ENCODE measurements around the gene AFG1L.
"Not testable (repeated sequence)": the region's sequence is repeated elsewhere in the genome, so short reads cannot be mapped to it uniquely, and the experiment has no call there.

Gene AFG1L

DNA sequence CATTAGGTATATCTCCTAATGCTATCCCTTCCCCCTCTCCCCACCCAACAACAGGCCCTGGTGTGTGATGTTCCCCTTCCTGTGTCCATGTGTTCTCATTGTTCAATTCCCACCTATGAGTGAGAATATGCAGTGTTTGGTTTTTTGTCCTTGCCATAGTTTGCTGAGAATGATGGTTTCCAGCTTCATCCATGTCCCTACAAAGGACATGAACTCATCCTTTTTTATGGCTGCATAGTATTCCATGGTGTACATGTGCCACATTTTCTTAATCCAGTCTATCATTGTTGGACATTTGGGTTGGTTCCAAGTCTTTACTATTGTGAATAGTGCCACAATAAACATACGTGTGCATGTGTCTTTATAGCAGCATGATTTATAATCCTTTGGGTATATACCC lies 154.9 kb downstream of the AFG1L start:
- not testable (repeated sequence) for DNase-seq (ENCODE audit: extremely low read depth in 1 of 2, low read depth in 1 of 2)

DNA sequence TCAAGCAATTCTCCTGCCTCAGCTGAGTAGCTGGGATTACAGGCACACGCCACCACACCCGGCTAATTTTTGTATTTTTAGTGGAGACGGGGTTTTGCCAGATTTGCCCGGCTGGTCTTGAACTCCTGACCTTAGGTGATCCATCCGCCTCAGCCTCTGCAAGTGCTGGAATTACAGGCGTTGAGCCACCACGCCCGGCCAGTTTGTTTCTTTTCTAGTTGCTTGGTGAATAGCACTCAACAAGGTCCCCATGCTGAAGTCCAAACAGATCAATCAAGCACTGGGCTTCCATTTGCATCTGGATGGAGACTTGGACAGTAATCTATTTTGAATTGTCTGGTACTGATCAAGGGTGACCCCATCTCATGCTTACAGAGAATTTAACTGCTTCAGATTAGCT lies 157.0 kb downstream of the AFG1L start:
- DNase-seq (ENCODE audit: extremely low read depth in 1 of 2, low read depth in 1 of 2) = no peak

DNA sequence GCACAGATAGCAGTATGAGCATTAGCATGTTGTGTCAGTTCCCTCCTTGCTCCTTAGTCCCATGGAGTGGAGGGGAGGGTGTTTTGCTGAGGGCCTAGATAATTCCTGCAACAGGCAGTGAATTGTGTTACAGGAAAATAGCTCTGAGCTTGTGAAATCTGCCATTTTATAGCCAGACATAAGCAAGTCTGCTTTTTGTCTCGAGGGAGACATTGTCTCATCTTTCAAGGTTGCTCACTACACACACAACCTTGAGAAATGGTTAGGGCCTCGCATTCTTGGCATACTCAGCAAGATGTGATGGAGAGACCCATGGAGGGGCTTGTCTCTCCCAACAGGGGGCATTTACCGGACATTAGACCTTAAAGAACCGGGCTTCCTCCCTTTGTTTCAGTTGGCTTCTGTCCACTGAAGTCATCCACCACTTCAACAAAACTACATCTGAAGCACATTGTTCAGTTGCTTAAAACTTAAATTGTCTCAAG lies 157.9 kb downstream of the AFG1L start:
- DNase-seq (ENCODE audit: extremely low read depth in 1 of 2, low read depth in 1 of 2) = no peak

DNA sequence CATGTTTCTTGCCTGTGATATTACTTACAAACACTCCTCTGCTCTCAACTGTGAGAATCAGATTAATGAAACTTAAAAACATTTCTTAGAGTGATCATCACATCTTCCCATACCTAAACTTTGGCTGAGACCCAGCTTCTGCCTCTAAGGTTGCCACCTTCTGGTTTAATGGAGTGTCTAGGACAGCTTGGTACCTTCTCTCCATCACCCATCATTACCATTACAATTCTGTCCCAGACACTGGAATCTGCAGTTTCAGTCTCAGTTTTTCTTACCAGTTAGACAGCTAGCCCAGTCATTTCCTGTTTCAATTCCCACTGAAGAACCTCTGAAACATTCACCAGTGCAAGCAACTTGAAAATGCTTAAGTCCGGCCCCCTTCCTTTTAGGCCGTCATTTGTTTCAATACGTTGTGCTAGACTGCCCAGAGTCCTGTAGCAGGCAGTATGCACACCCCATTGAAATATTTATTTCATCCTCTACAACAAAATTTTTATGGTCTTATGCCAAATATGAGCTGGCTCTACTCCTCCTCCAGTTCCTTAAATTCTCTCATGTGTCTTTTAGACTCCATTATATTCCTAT lies 158.8 kb downstream of the AFG1L start:
- DNase-seq (ENCODE audit: extremely low read depth in 1 of 2, low read depth in 1 of 2) = no peak

DNA sequence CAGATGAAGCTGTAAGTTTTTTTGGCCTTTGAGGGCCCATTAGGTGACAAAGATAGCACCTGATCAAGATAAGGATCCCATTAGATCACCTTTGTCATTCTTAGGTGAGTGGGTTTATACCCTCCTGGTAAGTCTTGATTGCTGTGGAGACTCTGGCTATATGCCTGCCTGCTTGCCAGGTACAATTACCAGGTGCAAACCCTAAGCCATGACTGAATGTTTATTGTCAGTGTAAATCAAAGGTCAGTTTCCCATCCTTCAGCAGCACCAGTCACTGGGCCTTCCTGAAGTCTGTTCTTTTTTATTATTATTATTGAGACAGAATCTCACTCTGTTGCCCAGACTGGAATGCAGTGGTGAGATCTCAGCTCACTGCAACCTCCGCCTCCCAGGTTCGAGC lies 159.5 kb downstream of the AFG1L start:
- no peak for DNase-seq (ENCODE audit: extremely low read depth in 1 of 2, low read depth in 1 of 2)

DNA sequence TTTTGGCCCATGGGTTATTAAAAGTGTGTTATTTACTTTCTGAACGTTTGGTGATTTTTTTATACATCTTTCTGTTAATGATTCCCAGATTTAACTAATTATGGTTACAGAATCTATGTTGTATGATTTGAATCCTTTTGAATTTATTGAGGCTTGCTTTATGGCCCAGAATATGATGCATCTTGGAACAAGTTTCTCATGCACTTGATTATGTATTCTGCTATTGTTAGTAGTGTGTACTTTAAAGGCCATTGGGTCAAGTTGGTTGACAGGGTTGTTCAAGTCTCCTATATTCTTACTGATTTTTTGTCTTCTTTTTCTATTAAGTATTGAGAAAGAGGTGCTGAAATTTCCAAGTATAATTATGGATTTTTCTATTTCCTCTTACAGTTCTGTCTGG lies 160.8 kb downstream of the AFG1L start:
- DNase-seq (ENCODE audit: extremely low read depth in 1 of 2, low read depth in 1 of 2) = no peak

DNA sequence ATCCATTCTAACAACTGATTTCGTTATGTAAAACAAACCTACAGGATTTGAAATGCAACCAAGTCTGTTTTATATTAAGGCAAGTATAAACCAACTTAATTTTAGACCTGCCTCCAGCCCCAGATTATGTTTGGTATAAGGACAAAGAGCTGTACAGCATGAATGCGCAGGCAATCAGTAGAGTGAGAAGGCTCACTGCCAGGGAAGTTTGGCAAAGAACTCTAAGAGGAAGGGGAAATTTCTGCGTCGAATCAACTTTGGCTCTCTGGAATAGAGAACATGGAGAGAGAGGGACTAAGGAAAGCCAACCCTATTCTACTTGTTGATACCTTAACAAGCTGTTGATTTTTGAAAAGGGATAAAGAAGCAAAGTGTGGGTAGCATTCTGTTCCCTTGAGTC lies 168.9 kb downstream of the AFG1L start:
- DNase-seq (ENCODE audit: extremely low read depth in 1 of 2, low read depth in 1 of 2) = no peak

DNA sequence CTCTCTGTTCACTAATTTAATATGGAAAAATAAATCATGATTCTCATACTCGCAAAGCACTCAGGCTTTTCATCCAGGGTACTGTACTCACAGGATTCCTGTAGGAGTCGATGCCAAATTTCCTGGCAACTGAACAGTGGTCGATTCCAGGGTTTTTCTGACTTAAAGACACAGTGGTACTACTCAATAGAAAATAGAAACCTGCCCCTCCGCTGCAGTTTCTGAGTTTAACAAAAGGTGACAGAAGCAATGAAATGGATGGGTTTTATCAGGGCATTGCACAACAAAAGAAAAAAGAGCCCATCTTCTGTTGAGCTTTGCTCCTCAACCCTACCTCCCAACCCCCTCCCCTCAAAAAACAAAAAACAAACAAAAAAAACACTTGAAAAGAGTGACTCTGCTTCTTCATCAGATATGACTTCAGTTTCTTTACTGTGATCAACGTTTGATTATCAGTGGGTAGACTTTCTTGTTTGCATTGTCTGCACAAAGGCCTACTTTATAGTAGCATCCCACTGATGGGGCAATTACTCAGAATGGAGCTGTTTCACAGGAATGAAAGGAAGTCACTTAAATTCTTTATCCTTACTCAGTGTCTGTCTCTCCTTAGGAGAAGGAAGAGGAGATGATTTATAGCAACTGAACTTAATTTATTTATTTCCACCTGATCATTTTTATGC lies 169.7 kb downstream of the AFG1L start:
- DNase-seq (ENCODE audit: extremely low read depth in 1 of 2, low read depth in 1 of 2) = no peak

DNA sequence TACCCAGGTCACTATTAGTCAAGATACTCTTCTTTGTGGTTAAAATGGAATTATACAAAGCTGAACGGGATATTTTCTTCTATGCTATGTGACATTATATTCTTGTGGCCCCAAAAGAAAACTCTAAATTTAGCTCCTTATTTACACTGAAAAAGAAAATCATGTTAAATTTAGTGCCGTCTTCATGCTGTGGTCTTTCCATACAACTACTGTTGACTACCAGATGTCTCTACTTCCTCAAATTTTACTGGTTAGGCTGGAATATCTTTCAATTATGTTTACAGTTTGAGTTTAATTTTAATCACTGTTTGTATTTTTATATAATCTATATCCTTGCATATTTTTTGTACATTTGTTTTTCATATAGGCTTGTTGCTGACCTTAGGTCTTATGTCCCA lies 170.2 kb downstream of the AFG1L start:
- DNase-seq (ENCODE audit: extremely low read depth in 1 of 2, low read depth in 1 of 2) = no peak

DNA sequence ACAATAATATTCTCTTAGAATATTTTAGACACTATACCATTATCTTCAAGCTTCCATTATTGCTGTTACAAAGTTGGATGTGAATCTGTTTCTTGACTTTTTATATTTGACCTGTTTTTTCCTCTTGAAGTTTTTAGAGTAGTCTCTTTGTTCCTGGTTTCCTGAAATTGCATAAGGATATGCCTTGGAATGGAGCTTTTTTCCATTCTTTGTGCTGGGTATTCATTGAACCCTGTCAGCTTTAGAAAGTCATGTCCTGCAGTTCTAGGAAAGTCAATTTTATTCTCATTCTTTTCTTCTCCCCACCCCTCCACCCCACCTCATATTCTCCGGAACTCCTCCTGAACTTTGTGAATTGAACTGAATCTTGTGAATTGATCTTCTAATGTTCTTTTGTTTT lies 173.5 kb downstream of the AFG1L start:
- no peak for DNase-seq (ENCODE audit: extremely low read depth in 1 of 2, low read depth in 1 of 2)

DNA sequence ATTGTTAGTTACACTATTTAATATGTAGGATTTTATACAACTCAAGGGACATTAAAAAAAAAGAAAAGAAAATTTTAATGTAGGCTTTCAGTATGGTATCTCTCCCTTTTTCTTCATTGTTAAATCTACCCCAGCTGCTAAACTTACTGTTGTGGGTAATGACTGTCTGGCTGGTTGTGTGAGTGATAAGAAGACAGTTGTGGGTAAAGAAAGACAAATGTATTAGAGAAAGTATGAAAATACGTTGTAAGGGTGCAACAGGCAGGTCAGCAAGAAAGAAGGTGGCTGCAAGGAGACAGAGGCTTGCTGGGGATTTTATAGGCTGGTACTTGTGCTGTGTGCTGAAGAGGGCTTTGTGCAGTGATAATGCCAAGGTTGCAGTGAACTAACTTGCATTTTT lies 174.5 kb downstream of the AFG1L start:
- no peak for DNase-seq (ENCODE audit: extremely low read depth in 1 of 2, low read depth in 1 of 2)

DNA sequence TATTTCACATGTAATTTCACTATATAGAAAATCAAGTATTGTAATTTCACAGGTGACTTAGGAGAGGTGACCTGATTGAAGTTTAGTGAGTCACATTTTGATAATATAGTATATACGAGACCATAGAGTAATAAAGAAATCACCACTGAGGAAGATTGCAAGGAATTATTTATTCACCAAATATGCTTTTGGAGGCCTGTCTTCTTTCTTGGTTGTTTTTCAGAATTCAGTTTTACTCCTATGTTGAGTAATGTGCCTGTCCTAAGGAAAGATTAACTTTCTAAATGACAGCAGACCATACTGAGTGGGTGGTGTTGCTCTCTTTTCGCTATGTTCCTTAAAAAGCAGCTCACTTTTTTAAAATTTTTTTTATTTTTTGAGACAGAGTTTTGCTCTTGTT lies 178.3 kb downstream of the AFG1L start:
- DNase-seq (ENCODE audit: extremely low read depth in 1 of 2, low read depth in 1 of 2) = no peak

DNA sequence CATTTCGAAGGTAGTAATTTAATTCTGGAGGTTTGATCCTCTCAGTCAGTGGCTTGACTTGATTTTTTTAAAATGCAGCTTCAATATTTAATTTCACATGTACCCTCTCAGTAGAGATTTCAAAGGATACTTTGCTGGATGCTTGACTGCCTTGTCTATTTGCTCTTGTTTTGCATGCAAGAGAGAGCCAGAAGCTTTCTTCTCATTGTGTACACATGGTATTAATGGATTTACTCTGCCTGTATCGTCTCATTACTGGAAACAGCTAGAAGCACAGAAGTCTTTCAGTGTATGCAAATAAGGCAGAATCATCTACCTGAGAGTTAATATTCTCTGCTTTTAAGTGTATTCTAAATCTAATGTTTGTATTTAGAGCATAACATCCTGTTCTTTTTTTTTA lies 181.5 kb downstream of the AFG1L start:
- no peak for DNase-seq (ENCODE audit: extremely low read depth in 1 of 2, low read depth in 1 of 2)

DNA sequence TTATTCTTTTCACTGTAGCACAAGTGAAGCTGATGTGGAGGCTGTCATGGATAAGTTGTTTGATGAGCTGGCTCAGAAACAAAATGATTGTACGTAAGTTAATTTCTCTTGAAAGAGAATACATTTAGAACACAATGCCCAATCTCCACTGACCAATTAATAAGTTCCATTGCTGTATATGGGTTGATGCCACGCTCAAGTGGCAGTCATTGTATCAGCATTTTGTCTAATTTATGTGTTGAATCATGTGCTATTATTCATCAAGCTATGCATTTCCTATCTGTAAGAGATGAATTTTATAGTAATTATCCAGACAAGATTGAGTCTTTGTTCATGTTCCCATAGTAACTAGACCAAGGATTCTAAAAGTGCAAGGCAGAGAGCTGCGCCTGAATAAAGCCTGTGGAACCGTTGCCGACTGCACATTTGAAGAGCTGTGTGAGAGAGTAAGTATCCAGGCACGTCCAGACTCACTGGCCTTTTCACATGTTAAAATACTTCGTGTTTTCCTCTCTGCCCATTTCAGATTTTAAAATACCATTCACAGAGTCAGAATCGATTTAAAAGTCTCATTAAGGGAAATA lies 182.1 kb downstream of the AFG1L start:
- DNase-seq (ENCODE audit: extremely low read depth in 1 of 2, low read depth in 1 of 2) = no peak

DNA sequence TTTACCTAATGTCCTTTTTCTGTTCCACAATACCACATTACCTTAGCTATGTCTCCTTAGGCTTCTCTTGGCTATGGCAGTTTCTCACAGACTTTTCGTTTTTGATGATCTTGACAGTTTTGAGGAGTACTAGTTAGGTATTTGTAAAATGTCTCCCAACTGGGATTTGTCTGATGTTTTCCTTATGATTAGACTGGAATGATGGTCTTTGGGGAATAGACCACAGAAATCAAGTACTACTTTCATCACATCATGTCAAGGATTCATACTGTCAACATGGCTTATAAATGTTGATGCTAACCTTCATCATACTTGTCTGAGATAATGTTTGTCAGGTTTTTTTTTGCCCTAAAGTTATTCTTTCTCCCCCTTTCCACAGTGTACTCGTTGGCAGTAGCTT lies 187.7 kb downstream of the AFG1L start:
- DNase-seq (ENCODE audit: extremely low read depth in 1 of 2, low read depth in 1 of 2) = no peak

DNA sequence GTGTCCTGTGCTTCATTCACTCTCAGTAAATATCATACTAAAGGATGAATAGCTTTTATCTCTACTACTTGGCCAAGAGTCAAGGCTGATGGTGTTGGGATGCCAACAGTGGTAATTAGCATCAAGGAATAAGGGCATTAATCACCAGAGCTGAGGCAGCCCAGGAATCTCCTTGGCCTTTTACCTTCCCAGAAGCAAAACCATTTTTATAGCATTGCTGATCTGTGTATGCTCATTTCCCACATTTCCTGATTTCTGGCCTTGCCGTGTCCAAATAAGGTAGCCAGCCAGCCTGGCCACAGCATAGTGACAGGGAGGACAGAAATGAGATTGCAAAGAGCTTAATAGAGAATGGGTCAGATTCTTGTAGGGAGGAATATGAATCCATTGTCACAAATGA lies 189.2 kb downstream of the AFG1L start:
- no peak for DNase-seq (ENCODE audit: extremely low read depth in 1 of 2, low read depth in 1 of 2)

DNA sequence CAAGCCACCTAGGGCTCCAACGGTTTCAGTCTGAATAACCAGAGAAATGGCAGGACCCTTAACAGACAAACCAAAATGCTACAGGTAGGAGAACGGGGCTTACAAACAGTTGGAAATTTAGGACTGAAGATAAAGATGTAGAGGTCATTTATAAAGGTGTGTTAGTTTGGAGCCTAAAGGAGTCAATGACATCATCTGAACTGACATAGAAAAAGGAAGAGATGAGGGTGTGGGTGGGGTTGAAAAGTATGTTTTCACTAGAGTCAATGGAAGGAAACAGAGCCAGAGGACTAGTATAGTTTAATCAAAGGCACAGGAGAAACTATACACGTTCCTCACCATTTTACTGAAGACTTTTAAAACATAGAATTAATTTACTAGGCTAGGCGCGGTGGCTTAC lies 194.8 kb downstream of the AFG1L start:
- no peak for DNase-seq (ENCODE audit: extremely low read depth in 1 of 2, low read depth in 1 of 2)

DNA sequence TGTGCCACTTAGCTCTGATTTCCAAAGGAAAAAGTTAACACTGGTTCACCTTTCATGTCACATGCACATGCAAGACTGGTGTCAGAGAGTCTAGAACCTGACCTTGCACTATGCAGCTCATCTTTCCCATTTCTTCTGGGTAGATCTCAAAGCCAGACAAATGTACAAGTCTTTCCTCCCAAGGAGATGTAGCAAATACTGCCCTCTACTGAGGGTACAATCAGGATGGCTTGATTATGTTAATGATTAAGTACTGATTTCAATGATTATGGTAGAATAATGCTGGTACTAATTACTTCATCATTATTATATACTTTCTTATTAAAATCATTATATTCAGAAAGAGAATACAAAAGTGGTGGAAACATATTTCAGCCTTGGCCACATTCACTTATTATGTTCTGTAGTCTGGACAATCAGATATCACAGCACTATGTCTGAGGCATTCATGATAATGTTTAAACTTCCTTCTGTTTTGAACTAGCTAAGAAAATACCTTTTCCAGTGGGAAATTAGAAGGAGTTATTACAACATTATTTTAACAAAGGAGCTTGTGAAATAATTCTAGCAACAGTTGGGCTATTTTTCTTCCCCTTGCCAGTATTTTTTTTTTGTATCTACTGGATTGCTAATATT lies 197.4 kb downstream of the AFG1L start:
- DNase-seq (ENCODE audit: extremely low read depth in 1 of 2, low read depth in 1 of 2) = no peak

DNA sequence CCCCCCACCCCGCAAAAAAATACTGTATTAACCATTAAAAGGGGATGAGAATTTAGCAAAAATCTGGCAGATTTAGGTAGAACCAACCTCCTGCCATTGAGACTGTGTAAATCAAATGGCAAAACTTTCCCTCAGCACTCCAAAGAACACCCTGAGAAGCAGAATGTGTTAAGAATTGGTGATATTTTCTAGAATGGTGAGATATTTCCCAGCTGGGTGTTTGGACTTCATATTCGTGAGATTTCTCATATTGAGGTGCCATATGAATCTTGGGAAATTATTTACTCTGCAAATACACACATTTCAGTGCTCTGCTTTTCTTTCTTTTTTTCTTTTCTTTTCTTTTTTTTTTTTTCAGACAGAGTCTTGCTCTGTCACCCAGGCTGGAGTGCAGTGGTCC lies 199.6 kb downstream of the AFG1L start:
- DNase-seq (ENCODE audit: extremely low read depth in 1 of 2, low read depth in 1 of 2) = no peak

DNA sequence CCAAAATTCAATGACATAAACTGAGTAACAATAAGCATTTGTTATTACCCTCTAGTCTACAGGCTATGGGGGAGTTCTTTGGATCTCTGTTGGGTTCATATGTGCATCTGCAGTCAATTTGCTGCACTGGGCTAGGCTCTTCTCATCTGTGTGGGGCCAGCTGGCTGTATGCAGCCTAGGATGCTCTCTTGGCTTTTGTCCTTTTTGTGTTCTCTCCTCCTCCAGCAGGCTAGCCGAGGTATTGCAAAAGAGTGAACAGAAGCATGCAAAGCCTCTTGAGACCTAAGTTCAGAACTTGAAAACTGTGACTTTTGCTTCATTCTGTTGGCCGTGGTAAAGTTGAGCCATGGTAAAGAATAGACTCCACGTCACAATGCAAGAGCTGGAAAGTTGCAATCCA lies 203.0 kb downstream of the AFG1L start:
- no peak for DNase-seq (ENCODE audit: extremely low read depth in 1 of 2, low read depth in 1 of 2)

DNA sequence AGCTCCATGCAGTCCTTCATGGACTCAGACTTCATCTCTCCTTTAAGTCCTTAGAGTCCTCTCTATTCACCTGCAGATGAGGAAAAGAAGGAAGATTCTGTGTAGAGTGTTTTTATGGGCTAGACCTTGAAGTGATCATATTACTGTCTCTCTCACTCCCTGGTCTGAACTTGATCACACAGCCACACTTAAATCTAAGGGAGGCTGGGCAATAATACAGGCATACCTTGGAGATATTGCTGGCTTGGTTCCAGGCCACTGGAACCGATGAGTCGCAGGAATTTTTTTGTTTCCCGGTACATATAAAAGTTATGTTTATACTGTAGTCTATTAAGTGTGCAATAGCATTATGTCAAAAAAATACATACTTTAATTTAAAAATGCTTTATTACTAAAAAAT lies 206.7 kb downstream of the AFG1L start:
- DNase-seq (ENCODE audit: extremely low read depth in 1 of 2, low read depth in 1 of 2) = no peak

DNA sequence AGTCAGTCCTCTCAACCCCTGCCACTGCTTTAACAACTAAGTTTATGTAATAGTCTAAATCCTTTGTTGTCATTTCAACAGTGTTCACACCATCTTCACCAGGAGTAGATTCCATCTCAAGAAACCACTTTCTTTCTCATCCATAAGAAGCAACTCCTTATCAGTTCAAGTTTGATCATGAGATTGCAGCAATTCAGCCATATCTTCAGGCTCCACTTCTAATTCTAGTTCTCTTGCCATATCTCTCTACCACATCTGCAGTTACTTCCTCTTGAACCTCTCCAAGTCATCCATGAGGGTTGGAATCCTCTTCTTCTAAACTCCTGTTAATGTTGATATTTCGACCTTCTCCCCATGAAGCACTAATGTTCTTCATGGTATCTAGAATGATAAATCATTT lies 208.0 kb downstream of the AFG1L start:
- DNase-seq (ENCODE audit: extremely low read depth in 1 of 2, low read depth in 1 of 2) = no peak
